Activated naive CD4-positive, alpha-beta T cell treated with anti-CD3 and anti-CD28 coated beads, Interleukin-2, amount 50 U/mL, for 72 hours (primary cell): ENCODE results near the gene PRKCH. TPM values are rescaled to one million over a fixed set of nuclear protein-coding genes. Genes with fewer than 3 reads are reported as not detected.

Source experiments
- ATAC-seq, 2 donors: fragments of 150-1000 bp; cut with Tn5 transposase; 2 replicates each; pipeline ENCODE4 v1.10.0; 2021; ENCODE audit warnings: mild to moderate bottlenecking in 2 of 2, moderate library complexity in 2 of 2
- DNase-seq, 2 donors: peaks; one replicate each; pipeline ENCODE4 v3.0.0; 2021 to 2022; ENCODE audit warnings: low spot score in 2 of 2
- H3K27ac Mint-ChIP-seq, 2 donors: one replicate each; pipeline ENCODE4 v1.8.0; 2022; ENCODE audit warnings: mild to moderate bottlenecking in 2 of 2, mixed read lengths in 2 of 2
- H3K36me3 Mint-ChIP-seq, 2 donors: one replicate each; pipeline ENCODE4 v1.8.0; 2022; ENCODE audit warnings: mixed read lengths in 2 of 2
- H3K9me3 Mint-ChIP-seq, 2 donors: one replicate each; pipeline ENCODE4 v1.8.0; 2022; ENCODE audit warnings: mixed read lengths in 2 of 2
- total RNA-seq, 2 donors: library from RNA; stranded (reverse); gene quantifications; one replicate each; pipeline ENCODE4 v1.2.3, GENCODE V29; 2022

PRKCH gene
- 100 to 1,000 TPM; 131 to 216 TPM for total RNA-seq

GRCh38 chr14:61321385-61322010, at the start of gene PRKCH:
Gene PRKCH (plus strand): TSS chr14:61321579. CDS start chr14:61322102, 523 bp downstream.
- peak within 1 kb of the TSS; percentile 92 to 97 for H3K27ac Mint-ChIP-seq
- H3K9me3 Mint-ChIP-seq: no peaks in the 10 kb centered on the region
- ATAC-seq (peak; percentile 66 to 67), DNase-seq (peak; percentile 75 to 88)
- peaks cover 24 to 30% of the 10 kb centered on the region in 2 donors for H3K36me3 Mint-ChIP-seq

GRCh38 chr14:61277232-61277631, 44.1 kb upstream of the PRKCH start:
- Mint-ChIP-seq H3K27ac (no peak overlapping the region), H3K9me3 (no peaks in the 10 kb centered on the region), H3K36me3 (peaks cover 0 to 7% of the 10 kb centered on the region in 2 donors)
- no peak for DNase-seq
- no peak for ATAC-seq

GRCh38 chr14:61277784-61278183, 43.6 kb upstream of the PRKCH start:
- H3K9me3 Mint-ChIP-seq: no peaks in the 10 kb centered on the region
- H3K36me3 Mint-ChIP-seq: peaks cover 0 to 7% of the 10 kb centered on the region in 2 donors
- DNase-seq: no peak
- ATAC-seq: no peak
- H3K27ac Mint-ChIP-seq: no peak overlapping the region

GRCh38 chr14:61279082-61279481, 42.3 kb upstream of the PRKCH start:
- no peak for ATAC-seq
- Mint-ChIP-seq H3K9me3 (no peaks in the 10 kb centered on the region), H3K27ac (no peak overlapping the region), H3K36me3 (peaks cover 0 to 7% of the 10 kb centered on the region in 2 donors)
- DNase-seq: no peak

- Mint-ChIP-seq H3K9me3 (no peaks in the 10 kb centered on the region), H3K36me3 (peaks cover 0 to 7% of the 10 kb centered on the region in 2 donors), H3K27ac (peak overlapping the region; percentile 41 to 91)
- DNase-seq (peak in 1 of 2 donors; percentile 52), ATAC-seq (peak; percentile 48 to 63)
Observed at GRCh38 chr14:61280092-61280525, 41.3 kb upstream of the PRKCH start.

- ATAC-seq: peak; percentile 91
- H3K9me3 Mint-ChIP-seq: no peaks in the 10 kb centered on the region
- H3K36me3 Mint-ChIP-seq: peaks cover 0 to 7% of the 10 kb centered on the region in 2 donors
- H3K27ac Mint-ChIP-seq: peak overlapping the region in 1 of 2 donors; percentile 91
- DNase-seq: peak; percentile 81 to 83
Observed at GRCh38 chr14:61280526-61281185, 40.7 kb upstream of the PRKCH start.

- H3K9me3 Mint-ChIP-seq: no peaks in the 10 kb centered on the region
- peak within 1 kb of the TSS; percentile 41 to 91 for H3K27ac Mint-ChIP-seq
- peaks cover 0 to 7% of the 10 kb centered on the region in 2 donors for H3K36me3 Mint-ChIP-seq
- no peak for ATAC-seq
- DNase-seq: no peak
Observed at GRCh38 chr14:61281186-61281947, 40.0 kb upstream of the PRKCH start, which contains the start of gene TMEM30B. Gene TMEM30B (minus strand): TSS chr14:61281338. CDS start chr14:61281147, 191 bp downstream.

GRCh38 chr14:61281948-61282275, 39.5 kb upstream of the PRKCH start:
- H3K36me3 Mint-ChIP-seq: peaks cover 0 to 7% of the 10 kb centered on the region in 2 donors
- no peak for DNase-seq
- no peak for ATAC-seq
- H3K9me3 Mint-ChIP-seq: no peaks in the 10 kb centered on the region
- peak overlapping the region in 1 of 2 donors; percentile 91 for H3K27ac Mint-ChIP-seq

GRCh38 chr14:61282746-61283145, 38.6 kb upstream of the PRKCH start:
- ATAC-seq (no peak), DNase-seq (no peak)
- Mint-ChIP-seq H3K36me3 (peaks cover 0 to 7% of the 10 kb centered on the region in 2 donors), H3K9me3 (no peaks in the 10 kb centered on the region), H3K27ac (no peak overlapping the region)

GRCh38 chr14:61284001-61284400, 37.4 kb upstream of the PRKCH start:
- DNase-seq: no peak
- no peak overlapping the region for H3K27ac Mint-ChIP-seq
- no peak for ATAC-seq
- peaks cover 0 to 7% of the 10 kb centered on the region in 2 donors for H3K36me3 Mint-ChIP-seq
- H3K9me3 Mint-ChIP-seq: no peaks in the 10 kb centered on the region

GRCh38 chr14:61285364-61285763, 36.0 kb upstream of the PRKCH start:
- no peak for ATAC-seq
- Mint-ChIP-seq H3K9me3 (no peaks in the 10 kb centered on the region), H3K27ac (no peak overlapping the region), H3K36me3 (peaks cover 0 to 3% of the 10 kb centered on the region in 2 donors)
- DNase-seq: no peak

GRCh38 chr14:61287196-61287595, 34.2 kb upstream of the PRKCH start:
- H3K27ac Mint-ChIP-seq: no peak overlapping the region
- H3K36me3 Mint-ChIP-seq: no peaks in the 10 kb centered on the region
- no peak for ATAC-seq
- no peak for DNase-seq
- no peaks in the 10 kb centered on the region for H3K9me3 Mint-ChIP-seq

- H3K27ac Mint-ChIP-seq: no peak overlapping the region
- ATAC-seq (no peak), DNase-seq (no peak)
- no peaks in the 10 kb centered on the region for H3K36me3 Mint-ChIP-seq
- no peaks in the 10 kb centered on the region for H3K9me3 Mint-ChIP-seq
Observed at GRCh38 chr14:61288228-61288627, 33.2 kb upstream of the PRKCH start.

GRCh38 chr14:61288720-61289119, 32.7 kb upstream of the PRKCH start:
- ATAC-seq (no peak), DNase-seq (no peak)
- Mint-ChIP-seq H3K9me3 (no peaks in the 10 kb centered on the region), H3K36me3 (no peaks in the 10 kb centered on the region), H3K27ac (no peak overlapping the region)

- DNase-seq (no peak), ATAC-seq (no peak)
- no peaks in the 10 kb centered on the region for H3K36me3 Mint-ChIP-seq
- H3K9me3 Mint-ChIP-seq: no peaks in the 10 kb centered on the region
- no peak overlapping the region for H3K27ac Mint-ChIP-seq
Observed at GRCh38 chr14:61290701-61291100, 30.7 kb upstream of the PRKCH start.

GRCh38 chr14:61296151-61296550, 25.2 kb upstream of the PRKCH start:
- ATAC-seq (no peak), DNase-seq (no peak)
- H3K9me3 Mint-ChIP-seq: no peaks in the 10 kb centered on the region
- H3K36me3 Mint-ChIP-seq: no peaks in the 10 kb centered on the region
- H3K27ac Mint-ChIP-seq: peak overlapping the region; percentile 50 to 59
